Adrenal gland (tissue), 5 donors: Measurements from ENCODE around the gene AVPR2.

Experiments
- POLR2A ChIP-seq, 2 donors: fragments of 450-650 bp; IDR thresholded peaks; one replicate each; pipeline ENCODE4 v1.6.1; 2017; ENCODE audit warnings: antibody characterized with exemption in 2 of 2, mild to moderate bottlenecking in 2 of 2, moderate library complexity in 1 of 2
- TF ChIP-seq, protein P1 (sequence below), 6 experiments: fragments of 450-650 bp in 4 of 6; fragments of 200-600 bp in 2 of 6; sonication (generic) in 1 of 6; IDR thresholded peaks; 1 replicate in 5 of 6; 2 replicates in 1 of 6; pipeline versions ENCODE4 v1.5.1 to v1.8.0; 2016 to 2021; ENCODE audit warnings: antibody characterized with exemption in 6 of 6, mild to moderate bottlenecking in 2 of 6, moderate library complexity in 1 of 6
- donor health status: DM: no; HTN: no; CAD: no.

DNA sequence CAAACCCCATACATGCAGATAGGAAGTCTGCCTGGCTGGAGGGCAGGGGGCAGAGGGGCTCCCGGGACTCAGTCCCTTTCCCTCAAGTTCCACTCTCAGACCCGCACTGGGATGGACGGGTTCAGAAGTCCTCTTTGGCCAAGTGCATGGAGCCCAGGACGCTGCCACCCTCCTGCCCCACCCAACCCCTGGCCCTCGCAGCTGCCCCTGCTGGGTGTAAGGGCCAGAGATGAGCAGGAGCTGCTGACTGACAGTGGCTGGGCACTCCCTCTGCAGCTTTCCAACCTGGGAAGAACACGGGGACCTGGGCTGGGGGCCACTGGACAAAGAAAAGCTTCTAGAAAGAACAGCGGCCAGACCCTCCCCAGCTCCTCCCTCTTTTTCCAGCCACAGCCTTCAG is 21.9 kb upstream of the AVPR2 start:
- TF ChIP-seq, protein P1, sequence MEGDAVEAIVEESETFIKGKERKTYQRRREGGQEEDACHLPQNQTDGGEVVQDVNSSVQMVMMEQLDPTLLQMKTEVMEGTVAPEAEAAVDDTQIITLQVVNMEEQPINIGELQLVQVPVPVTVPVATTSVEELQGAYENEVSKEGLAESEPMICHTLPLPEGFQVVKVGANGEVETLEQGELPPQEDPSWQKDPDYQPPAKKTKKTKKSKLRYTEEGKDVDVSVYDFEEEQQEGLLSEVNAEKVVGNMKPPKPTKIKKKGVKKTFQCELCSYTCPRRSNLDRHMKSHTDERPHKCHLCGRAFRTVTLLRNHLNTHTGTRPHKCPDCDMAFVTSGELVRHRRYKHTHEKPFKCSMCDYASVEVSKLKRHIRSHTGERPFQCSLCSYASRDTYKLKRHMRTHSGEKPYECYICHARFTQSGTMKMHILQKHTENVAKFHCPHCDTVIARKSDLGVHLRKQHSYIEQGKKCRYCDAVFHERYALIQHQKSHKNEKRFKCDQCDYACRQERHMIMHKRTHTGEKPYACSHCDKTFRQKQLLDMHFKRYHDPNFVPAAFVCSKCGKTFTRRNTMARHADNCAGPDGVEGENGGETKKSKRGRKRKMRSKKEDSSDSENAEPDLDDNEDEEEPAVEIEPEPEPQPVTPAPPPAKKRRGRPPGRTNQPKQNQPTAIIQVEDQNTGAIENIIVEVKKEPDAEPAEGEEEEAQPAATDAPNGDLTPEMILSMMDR (IDR thresholded peaks at IDR 0.05) = no peak
- TF ChIP-seq POLR2A (IDR thresholded peaks at IDR 0.05) = no peak
